ENCODE results near the gene ZER1.
A peak's percentile ranks its signal among the peaks of the same experiment; 100 is the strongest.

Gene ZER1

DNA sequence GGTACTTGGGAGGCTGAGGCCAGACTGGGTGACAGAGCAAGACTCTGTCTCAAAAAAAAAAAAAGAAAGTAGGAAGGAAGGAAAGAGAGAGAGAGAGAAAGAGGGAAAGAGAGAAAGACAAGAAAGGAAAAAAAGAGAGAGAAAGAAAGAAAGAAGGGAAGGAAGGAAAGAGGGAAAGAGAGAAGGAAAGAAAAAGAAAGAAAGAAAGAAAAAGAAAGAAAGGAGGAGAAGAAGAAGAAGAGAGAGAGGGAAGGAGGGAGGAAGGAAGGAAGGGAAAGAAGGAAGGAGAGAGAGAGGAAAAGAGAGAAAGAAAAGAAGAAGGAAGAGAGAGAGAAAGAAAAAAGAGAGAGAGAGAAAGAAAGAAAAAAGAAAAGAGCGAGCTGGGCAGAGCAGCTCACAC, 3.1 kb upstream of the ZER1 start:
- Histone ChIP-seq H3K27ac (no peak overlapping the region), H2AFZ (ENCODE audit: low read depth) (no peak overlapping the region), H3K4me2 (no peak overlapping the region), H3K9ac (no peak overlapping the region), H3K4me1 (ENCODE audit: low read depth, poor library complexity, severe bottlenecking) (peaks cover 11% of the 10 kb centered on the region), H3K79me2 (ENCODE audit: insufficient read depth, low read depth) (no peaks in the 10 kb centered on the region), H3K27me3 (ENCODE audit: insufficient read depth, low read depth) (no peaks in the 10 kb centered on the region), H3K36me3 (ENCODE audit: insufficient read depth) (no peaks in the 10 kb centered on the region), H4K20me1 (ENCODE audit: insufficient read depth) (no peaks in the 10 kb centered on the region), H3K4me3 (IDR thresholded peaks at IDR 0.05; ENCODE audit: insufficient read depth, low read depth, low read length) (no peak overlapping the region)
- TF ChIP-seq, protein P1, sequence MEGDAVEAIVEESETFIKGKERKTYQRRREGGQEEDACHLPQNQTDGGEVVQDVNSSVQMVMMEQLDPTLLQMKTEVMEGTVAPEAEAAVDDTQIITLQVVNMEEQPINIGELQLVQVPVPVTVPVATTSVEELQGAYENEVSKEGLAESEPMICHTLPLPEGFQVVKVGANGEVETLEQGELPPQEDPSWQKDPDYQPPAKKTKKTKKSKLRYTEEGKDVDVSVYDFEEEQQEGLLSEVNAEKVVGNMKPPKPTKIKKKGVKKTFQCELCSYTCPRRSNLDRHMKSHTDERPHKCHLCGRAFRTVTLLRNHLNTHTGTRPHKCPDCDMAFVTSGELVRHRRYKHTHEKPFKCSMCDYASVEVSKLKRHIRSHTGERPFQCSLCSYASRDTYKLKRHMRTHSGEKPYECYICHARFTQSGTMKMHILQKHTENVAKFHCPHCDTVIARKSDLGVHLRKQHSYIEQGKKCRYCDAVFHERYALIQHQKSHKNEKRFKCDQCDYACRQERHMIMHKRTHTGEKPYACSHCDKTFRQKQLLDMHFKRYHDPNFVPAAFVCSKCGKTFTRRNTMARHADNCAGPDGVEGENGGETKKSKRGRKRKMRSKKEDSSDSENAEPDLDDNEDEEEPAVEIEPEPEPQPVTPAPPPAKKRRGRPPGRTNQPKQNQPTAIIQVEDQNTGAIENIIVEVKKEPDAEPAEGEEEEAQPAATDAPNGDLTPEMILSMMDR (conservative IDR thresholded peaks at IDR 0.05; ENCODE audit: low read depth, low read length) = no peak

DNA sequence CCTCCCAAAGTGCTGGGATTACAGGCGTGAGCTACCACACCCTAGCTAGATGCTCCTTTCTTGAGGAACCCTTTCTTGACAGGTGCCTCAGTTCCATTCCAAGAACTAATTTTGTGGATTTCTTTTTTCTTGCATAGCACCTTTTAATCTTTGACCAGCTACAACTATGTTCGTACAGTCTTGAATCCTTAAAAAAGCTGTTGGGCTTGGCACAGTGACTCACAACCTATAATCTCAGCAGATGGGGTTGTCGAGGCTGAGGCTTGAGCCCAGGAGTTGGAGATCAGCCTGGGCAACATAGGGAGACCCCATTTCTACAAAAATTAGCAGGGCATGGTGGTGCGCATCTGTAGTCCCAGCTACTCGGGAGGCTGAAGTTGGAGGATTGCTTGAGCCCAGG, 1.3 kb upstream of the ZER1 start:
- H3K79me2 ChIP-seq (ENCODE audit: insufficient read depth, low read depth) = no peaks in the 10 kb centered on the region
- H3K36me3 ChIP-seq (ENCODE audit: insufficient read depth) = no peaks in the 10 kb centered on the region
- TF ChIP-seq, protein P1 (conservative IDR thresholded peaks at IDR 0.05; ENCODE audit: low read depth, low read length) = no peak
- peak overlapping the region; percentile 99; the same call in 1 of the 2 replicates for H2AFZ ChIP-seq (ENCODE audit: low read depth)
- no peak overlapping the region for H3K9ac ChIP-seq
- H3K27me3 ChIP-seq (ENCODE audit: insufficient read depth, low read depth) = no peaks in the 10 kb centered on the region
- H3K4me2 ChIP-seq = no peak overlapping the region
- H4K20me1 ChIP-seq (ENCODE audit: insufficient read depth) = no peaks in the 10 kb centered on the region
- no peak overlapping the region for H3K4me3 ChIP-seq (IDR thresholded peaks at IDR 0.05; ENCODE audit: insufficient read depth, low read depth, low read length)
- H3K4me1 ChIP-seq (ENCODE audit: low read depth, poor library complexity, severe bottlenecking) = peaks cover 11% of the 10 kb centered on the region
- H3K27ac ChIP-seq = no peak overlapping the region

DNA sequence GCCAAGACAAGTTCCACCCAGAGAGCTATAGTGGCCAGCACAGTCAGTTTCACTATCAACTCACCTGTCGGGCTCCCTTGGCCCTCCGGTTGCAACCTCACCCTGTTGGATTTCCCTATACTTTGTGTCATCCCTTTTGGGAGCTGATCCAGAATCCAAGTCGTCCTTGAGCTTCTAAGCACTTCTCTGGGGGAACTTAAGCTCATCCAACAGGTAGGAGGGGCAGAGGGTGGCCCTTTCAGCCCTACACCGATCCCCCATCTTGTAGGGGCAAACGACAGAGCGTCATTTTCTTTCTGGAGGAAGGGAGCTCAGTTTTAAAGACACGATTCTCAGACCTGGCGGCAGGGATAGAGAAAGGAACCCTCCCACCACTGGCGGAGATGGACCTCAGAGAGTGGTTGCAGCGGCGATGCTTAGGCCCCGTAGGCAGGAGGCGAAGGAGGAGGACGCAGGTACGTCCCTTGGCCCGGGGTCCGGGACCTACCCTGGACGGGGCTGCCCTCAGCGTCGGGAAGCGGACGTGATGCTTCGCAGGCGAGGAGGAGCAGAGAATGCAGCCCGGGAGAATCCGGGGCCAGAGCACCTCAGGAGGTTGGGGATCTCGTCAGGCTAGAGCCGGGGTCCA, 519 bp downstream of the ZER1 start:
- Histone ChIP-seq H4K20me1 (ENCODE audit: insufficient read depth) (no peaks in the 10 kb centered on the region), H3K36me3 (ENCODE audit: insufficient read depth) (no peaks in the 10 kb centered on the region), H3K4me1 (ENCODE audit: low read depth, poor library complexity, severe bottlenecking) (peaks cover 11% of the 10 kb centered on the region), H2AFZ (ENCODE audit: low read depth) (peak overlapping the region; percentile 99), H3K27ac (peak overlapping the region; percentile 18; the same call in 1 of the 2 replicates), H3K79me2 (ENCODE audit: insufficient read depth, low read depth) (no peaks in the 10 kb centered on the region), H3K4me2 (peak overlapping the region; percentile 90), H3K4me3 (IDR thresholded peaks at IDR 0.05; ENCODE audit: insufficient read depth, low read depth, low read length) (no peak overlapping the region), H3K9ac (peak overlapping the region; percentile 37; the same call in 1 of the 2 replicates), H3K27me3 (ENCODE audit: insufficient read depth, low read depth) (no peaks in the 10 kb centered on the region)
- TF ChIP-seq, protein P1 (conservative IDR thresholded peaks at IDR 0.05; ENCODE audit: low read depth, low read length) = no peak

DNA sequence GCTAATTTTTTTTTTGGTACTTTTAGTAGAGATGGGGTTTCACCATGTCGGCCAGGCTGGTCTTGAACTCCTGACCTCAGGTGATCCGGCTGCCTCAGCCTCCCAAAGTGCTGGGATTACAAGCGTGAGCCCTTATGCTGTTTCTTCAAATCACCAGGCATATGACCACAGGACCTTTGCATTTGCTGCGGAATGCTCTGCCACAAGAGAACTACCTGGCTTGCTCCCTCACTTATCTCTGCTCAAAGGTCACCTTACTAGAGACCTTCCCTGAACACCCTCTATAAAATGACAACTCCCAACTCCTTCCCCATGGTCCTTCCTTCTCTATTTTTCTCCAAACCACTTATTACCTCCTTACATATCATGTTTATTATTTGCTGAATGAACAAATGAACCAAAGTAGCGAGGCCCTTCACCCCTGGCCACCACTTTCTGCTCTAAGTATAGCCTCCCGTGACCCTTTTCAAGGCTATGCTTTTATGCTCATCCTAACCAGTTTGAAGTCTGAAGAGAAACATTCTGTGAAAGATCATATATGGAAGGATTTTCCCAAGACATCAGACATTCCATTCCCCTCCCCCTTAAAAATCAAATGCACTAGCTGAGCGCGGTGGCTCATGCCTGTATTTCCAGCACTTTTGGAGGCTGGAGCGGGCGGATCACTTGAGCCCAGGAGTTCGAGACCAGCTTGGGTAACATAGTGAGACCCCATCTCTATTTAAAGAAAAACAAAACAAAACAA, 1.3 kb downstream of the ZER1 start:
- Histone ChIP-seq H4K20me1 (ENCODE audit: insufficient read depth) (no peaks in the 10 kb centered on the region), H3K4me1 (ENCODE audit: low read depth, poor library complexity, severe bottlenecking) (peaks cover 11% of the 10 kb centered on the region), H2AFZ (ENCODE audit: low read depth) (no peak overlapping the region), H3K4me3 (IDR thresholded peaks at IDR 0.05; ENCODE audit: insufficient read depth, low read depth, low read length) (no peak overlapping the region), H3K9ac (peak overlapping the region; percentile 37; the same call in 1 of the 2 replicates), H3K36me3 (ENCODE audit: insufficient read depth) (no peaks in the 10 kb centered on the region), H3K4me2 (peak overlapping the region; percentile 90), H3K27ac (no peak overlapping the region), H3K27me3 (ENCODE audit: insufficient read depth, low read depth) (no peaks in the 10 kb centered on the region), H3K79me2 (ENCODE audit: insufficient read depth, low read depth) (no peaks in the 10 kb centered on the region)
- TF ChIP-seq, protein P1 (conservative IDR thresholded peaks at IDR 0.05; ENCODE audit: low read depth, low read length) = no peak
